Natural killer cell (primary cell): ENCODE results near the gene PILRA. TPM values are rescaled to one million over a fixed set of nuclear protein-coding genes. Genes with fewer than 3 reads are reported as not detected.
"Not testable (repeated sequence)": the region's sequence is repeated elsewhere in the genome, so short reads cannot be mapped to it uniquely, and the experiment has no call there.

Source experiments
- ATAC-seq, 3 donors: fragments of 150-1000 bp in 2 of 3; fragments of 200-7000 bp in 1 of 3; cut with Tn5 transposase; 1 replicate in 1 of 3; 2 replicates in 2 of 3; pipeline ENCODE4 v1.10.0; 2021; ENCODE audit warnings: mild to moderate bottlenecking in 2 of 3, moderate library complexity in 2 of 3
- DNase-seq, 2 donors: peaks; one replicate each; pipeline versions ENCODE4 v3.0.0 to v3.0.0-alpha.2; 2013 to 2021; ENCODE audit warnings: mixed read lengths in 1 of 2
- H3K27ac ChIP-seq: one replicate; pipeline ENCODE4 v1.5.1; 2013; ENCODE audit warnings: mild to moderate bottlenecking, low read length
- H3K27me3 ChIP-seq: one replicate; pipeline ENCODE4 v1.6.1; 2013; ENCODE audit warnings: low read length; ENCODE audit not compliant: control insufficient read depth, insufficient read depth
- H3K36me3 ChIP-seq: one replicate; pipeline ENCODE4 v1.6.1; 2013; ENCODE audit warnings: low read length; ENCODE audit not compliant: control insufficient read depth, insufficient read depth
- H3K4me1 ChIP-seq: one replicate; pipeline ENCODE4 v1.6.1; 2013; ENCODE audit warnings: low read length; ENCODE audit not compliant: control insufficient read depth, insufficient read depth
- H3K4me3 ChIP-seq: one replicate; pipeline ENCODE4 v1.5.1; 2013; ENCODE audit warnings: low read length
- H3K9me3 ChIP-seq: one replicate; pipeline ENCODE4 v1.6.1; 2013; ENCODE audit warnings: low read length; ENCODE audit not compliant: control insufficient read depth, insufficient read depth
- H3K27ac Mint-ChIP-seq, 2 donors: one replicate each; pipeline ENCODE4 v1.8.0; 2022; ENCODE audit warnings: mild to moderate bottlenecking in 2 of 2, mixed read lengths in 2 of 2, moderate library complexity in 1 of 2
- H3K27me3 Mint-ChIP-seq, 2 donors: one replicate each; pipeline ENCODE4 v1.8.0; 2022; ENCODE audit warnings: low read depth in 2 of 2, mixed read lengths in 2 of 2
- H3K36me3 Mint-ChIP-seq: one replicate; pipeline ENCODE4 v1.8.0; 2022; ENCODE audit warnings: mixed read lengths
- H3K4me1 Mint-ChIP-seq, 2 donors: one replicate each; pipeline ENCODE4 v1.8.0; 2022; ENCODE audit warnings: mixed read lengths in 2 of 2
- H3K4me3 Mint-ChIP-seq: one replicate; pipeline ENCODE4 v1.8.0; 2022; ENCODE audit warnings: mild to moderate bottlenecking, moderate library complexity, mixed read lengths
- H3K9me3 Mint-ChIP-seq, 2 donors: one replicate each; pipeline ENCODE4 v1.8.0; 2022; ENCODE audit warnings: mixed read lengths in 2 of 2
- WGBS: methylation state at CpG from one replicate; pipeline ENCODE4 v1.1.7; 2013; ENCODE audit warnings: missing lambda C conversion rate; ENCODE audit not compliant: insufficient coverage; 5-methylcytosine and 5-hydroxymethylcytosine counted together
- intact Hi-C: fragments of 100-400 bp; cut with micrococcal nuclease; formaldehyde crosslinking; loops from one replicate; pipeline ENCODE4 v1.14.2; 2022
- total RNA-seq, 4 donors: library from RNA; stranded (reverse); fragments of 120-200 nt in 1 of 4; gene quantifications; one replicate each; pipeline versions ENCODE4 v1.2.3 to v1.2.4, GENCODE V29; 2013 to 2022
- TF ChIP-seq, protein P1 (sequence below): fragments of 200-600 bp; IDR thresholded peaks from one replicate; pipeline ENCODE4 v1.8.0; 2022; ENCODE audit warnings: antibody characterized with exemption

PILRA gene
- total RNA-seq, 3 donors from 2014 or later (not counting 1 experiment from before 2014, with no cell fraction given): 18.8 to 38.8 (median 29.4) TPM

- not testable (repeated sequence) for H3K36me3 ChIP-seq, H3K27me3 Mint-ChIP-seq, H3K27me3 ChIP-seq, H3K4me1 ChIP-seq, H3K9me3 Mint-ChIP-seq, H3K9me3 ChIP-seq, H3K36me3 Mint-ChIP-seq
- under 1% methylated on average over 80 of the region's 85 CpGs for WGBS
- DNase-seq (peak; percentile 83 to 88), ATAC-seq (peak; percentile 90 to 98 (median 92))
- peak overlapping the region; percentile 70 for H3K4me3 ChIP-seq
- peak overlapping the region; percentile 85 for H3K27ac ChIP-seq
- intact Hi-C loops: loop anchor here (5.0 kb wide), 1 partner anchor 61 kb away; no protein-coding TSS in a partner anchor
- peaks cover 5 to 14% of the 10 kb centered on the region in 2 donors for H3K4me1 Mint-ChIP-seq
- TF ChIP-seq, protein P1, sequence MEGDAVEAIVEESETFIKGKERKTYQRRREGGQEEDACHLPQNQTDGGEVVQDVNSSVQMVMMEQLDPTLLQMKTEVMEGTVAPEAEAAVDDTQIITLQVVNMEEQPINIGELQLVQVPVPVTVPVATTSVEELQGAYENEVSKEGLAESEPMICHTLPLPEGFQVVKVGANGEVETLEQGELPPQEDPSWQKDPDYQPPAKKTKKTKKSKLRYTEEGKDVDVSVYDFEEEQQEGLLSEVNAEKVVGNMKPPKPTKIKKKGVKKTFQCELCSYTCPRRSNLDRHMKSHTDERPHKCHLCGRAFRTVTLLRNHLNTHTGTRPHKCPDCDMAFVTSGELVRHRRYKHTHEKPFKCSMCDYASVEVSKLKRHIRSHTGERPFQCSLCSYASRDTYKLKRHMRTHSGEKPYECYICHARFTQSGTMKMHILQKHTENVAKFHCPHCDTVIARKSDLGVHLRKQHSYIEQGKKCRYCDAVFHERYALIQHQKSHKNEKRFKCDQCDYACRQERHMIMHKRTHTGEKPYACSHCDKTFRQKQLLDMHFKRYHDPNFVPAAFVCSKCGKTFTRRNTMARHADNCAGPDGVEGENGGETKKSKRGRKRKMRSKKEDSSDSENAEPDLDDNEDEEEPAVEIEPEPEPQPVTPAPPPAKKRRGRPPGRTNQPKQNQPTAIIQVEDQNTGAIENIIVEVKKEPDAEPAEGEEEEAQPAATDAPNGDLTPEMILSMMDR: peak; percentile 27
- H3K4me3 Mint-ChIP-seq: peak overlapping the region; percentile 93
- H3K27ac Mint-ChIP-seq: peak overlapping the region; percentile 96
These were observed 37.5 kb upstream of the PILRA start for GRCh38 chr7:100335566-100336466.

GRCh38 chr7:100338083-100338696 lies 35.1 kb upstream of the PILRA start:
- peak overlapping the region; percentile 18 to 77 for H3K27ac Mint-ChIP-seq
- not testable (repeated sequence) for H3K9me3 Mint-ChIP-seq, ATAC-seq, H3K27me3 Mint-ChIP-seq, H3K9me3 ChIP-seq, H3K27me3 ChIP-seq, H3K27ac ChIP-seq, H3K4me3 Mint-ChIP-seq, H3K36me3 Mint-ChIP-seq, H3K4me3 ChIP-seq, DNase-seq, H3K4me1 ChIP-seq
- WGBS: 92% methylated on average over 13 of the region's 15 CpGs
- peaks cover 21 to 22% of the 10 kb centered on the region in 2 donors for H3K4me1 Mint-ChIP-seq
- intact Hi-C loops: loop anchor here (5.0 kb wide), 1 partner anchor 59 kb away; no protein-coding TSS in a partner anchor
- peaks cover 14% of the 10 kb centered on the region for H3K36me3 ChIP-seq

DNA sequence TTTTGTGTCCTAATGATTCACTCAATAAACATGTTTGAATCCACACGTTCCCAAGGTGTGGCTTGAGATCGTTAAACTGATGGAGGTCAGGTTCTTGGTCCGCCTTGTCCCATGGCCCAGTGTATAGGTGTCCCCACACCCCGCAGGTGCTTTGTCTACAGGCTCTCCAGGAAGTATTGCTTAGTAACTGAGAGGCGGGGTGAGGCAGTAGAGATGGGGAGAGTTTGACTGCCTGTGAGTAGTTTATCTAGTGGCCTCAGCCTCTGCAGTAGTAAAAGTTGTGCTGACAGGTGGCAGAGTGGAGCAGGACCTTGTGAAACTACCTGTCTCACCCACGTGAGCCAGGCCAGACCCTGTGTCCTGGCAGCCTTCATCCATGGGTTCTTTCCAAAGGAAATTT lies 32.0 kb upstream of the PILRA start:
- Mint-ChIP-seq H3K27ac (peak overlapping the region; percentile 86 to 89), H3K4me1 (peaks cover 25 to 34% of the 10 kb centered on the region in 2 donors)
- DNase-seq, H3K9me3 Mint-ChIP-seq, intact Hi-C loops, H3K27ac ChIP-seq, H3K9me3 ChIP-seq, H3K36me3 Mint-ChIP-seq, ATAC-seq, H3K27me3 Mint-ChIP-seq, H3K27me3 ChIP-seq, H3K4me3 Mint-ChIP-seq, H3K4me3 ChIP-seq: not testable (repeated sequence)
- Histone ChIP-seq H3K36me3 (peaks cover 18% of the 10 kb centered on the region), H3K4me1 (peaks cover 22% of the 10 kb centered on the region)
- WGBS: 81% methylated on average over 6 of the region's 6 CpGs

GRCh38 chr7:100342765-100343164 lies 30.5 kb upstream of the PILRA start:
- Mint-ChIP-seq H3K4me3 (peak overlapping the region; percentile 25), H3K36me3 (no peaks in the 10 kb centered on the region), H3K27ac (peak overlapping the region; percentile 86 to 89), H3K27me3 (no peaks in the 10 kb centered on the region), H3K4me1 (peaks cover 25 to 34% of the 10 kb centered on the region in 2 donors), H3K9me3 (no peaks in the 10 kb centered on the region)
- TF ChIP-seq, protein P1: no peak
- no peak for DNase-seq
- ATAC-seq: no peak
- intact Hi-C loops: no loop called here
- peaks cover 33% of the 10 kb centered on the region for H3K36me3 ChIP-seq
- H3K9me3 ChIP-seq: no peaks in the 10 kb centered on the region
- H3K4me3 ChIP-seq: no peak overlapping the region
- peak overlapping the region; percentile 8 for H3K27ac ChIP-seq
- peaks cover 18% of the 10 kb centered on the region for H3K4me1 ChIP-seq
- no peaks in the 10 kb centered on the region for H3K27me3 ChIP-seq
- WGBS: 93% methylated on average over 6 of the region's 6 CpGs

- WGBS: 75% methylated on average over 2 of the region's 4 CpGs
- not testable (repeated sequence) for H3K36me3 Mint-ChIP-seq, H3K27me3 Mint-ChIP-seq, H3K9me3 ChIP-seq, ATAC-seq, H3K4me3 ChIP-seq, H3K9me3 Mint-ChIP-seq, H3K27me3 ChIP-seq
- peak overlapping the region; percentile 99 for H3K27ac ChIP-seq
- Mint-ChIP-seq H3K27ac (peak overlapping the region; percentile 95 to 99), H3K4me3 (peak overlapping the region; percentile 76), H3K4me1 (peaks cover 25 to 34% of the 10 kb centered on the region in 2 donors)
- H3K36me3 ChIP-seq: peaks cover 35% of the 10 kb centered on the region
- DNase-seq: peak in 1 of 2 donors; percentile 28
- intact Hi-C loops: loop anchor here (2.0 kb wide), 1 partner anchor 85 kb away; the partner anchor contains the start of genes MEPCE and ZCWPW1
- peaks cover 18% of the 10 kb centered on the region for H3K4me1 ChIP-seq
These were observed 29.1 kb upstream of the PILRA start for GRCh38 chr7:100344124-100344559.
